ENCODE measurements around the gene PARD3B. TPM values are rescaled to one million over a fixed set of nuclear protein-coding genes. Genes with fewer than 3 reads are reported as not detected.

Gene PARD3B
- total and polyA plus RNA-seq, 2 of the 13 experiments (the other 11 are each of a cell fraction or from before 2014, with no cell fraction given): 0.71 to 2.3 TPM

DNA sequence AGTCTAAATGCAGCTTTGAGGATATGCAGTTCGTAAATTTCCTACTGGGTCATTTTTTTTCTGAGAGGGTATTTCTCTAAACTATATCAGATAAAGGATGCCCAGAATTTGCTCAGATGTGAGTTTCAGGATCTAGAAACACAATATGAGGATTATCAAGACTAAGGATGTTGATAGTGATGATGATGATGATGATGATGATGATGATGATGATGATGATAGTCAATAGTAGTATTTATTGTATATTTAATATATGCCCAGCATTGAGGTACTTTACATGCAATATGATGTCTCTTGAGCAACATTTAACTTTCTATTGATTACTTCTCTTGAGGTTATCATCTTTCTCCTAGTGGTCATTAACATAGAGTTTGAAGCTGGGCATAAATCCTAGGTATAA, 914.9 kb downstream of the PARD3B start:
- in situ Hi-C loops (cut with HindIII; ENCODE audit: extremely low pct_ligation_motif_present, low pct_unique_long_range_greater_than_20kb): no loop called here
- Histone ChIP-seq H2AFZ (ENCODE audit: low read length) (no peak overlapping the region), H3K4me1 (ENCODE audit: insufficient read depth, low read length) (no peaks in the 10 kb centered on the region), H4K20me1 (ENCODE audit: insufficient read depth, low read length) (no peaks in the 10 kb centered on the region), H3K9me3 (ENCODE audit: low read length) (no peaks in the 10 kb centered on the region), H3K27ac (ENCODE audit: extremely low read length, insufficient read depth, low read length) (no peak overlapping the region), H3K9ac (ENCODE audit: insufficient read depth, low read depth, low read length) (no peak overlapping the region), H3K79me2 (ENCODE audit: insufficient read depth, low read length) (no peaks in the 10 kb centered on the region), H3K36me3 (replicated peaks in 1 of 2; ENCODE audit: control insufficient read depth in 1 of 2, insufficient read depth in 2 of 2, low read length in 2 of 2) (no peaks in the 10 kb centered on the region), H3K27me3 (ENCODE audit: control insufficient read depth in 1 of 2, insufficient read depth in 2 of 2, low read length in 2 of 2) (no peaks in the 10 kb centered on the region), H3K4me3 (replicated peaks in 1 of 3; ENCODE audit: insufficient read depth in 1 of 3, low read depth in 2 of 3, low read length in 3 of 3) (no peak overlapping the region), H3K4me2 (ENCODE audit: low read depth, low read length) (no peak overlapping the region)
- ATAC-seq: no peak
- ChIA-PET POLR2A (no interaction called here), CTCF (ENCODE audit: low intra/inter-chr PET ratio, low total read pairs) (no interaction called here)
- no peak for DNase-seq (ENCODE audit: low spot score)
- TF ChIP-seq NR2C2 (CRISPR knock-in tag; IDR thresholded peaks at IDR 0.05; ENCODE audit: borderline replicate concordance): no peak
- TF ChIP-seq MAZ (IDR thresholded peaks at IDR 0.05; ENCODE audit: borderline replicate concordance, low read depth, low read length): no peak
- no peak for TF ChIP-seq MAZ (CRISPR knock-in tag; IDR thresholded peaks at IDR 0.05; ENCODE audit: low read depth)
- TF ChIP-seq AGO2 (optimal IDR thresholded peaks at IDR 0.05; ENCODE audit: low read depth, low read length): no peak
- peak; percentile 86 for TF ChIP-seq CREB1 (IDR thresholded peaks at IDR 0.05)
- TF ChIP-seq CREB1 (CRISPR knock-in tag; IDR thresholded peaks at IDR 0.05): no peak
- no peak for TF ChIP-seq ZNF432 (CRISPR knock-in tag; IDR thresholded peaks at IDR 0.05; ENCODE audit: borderline replicate concordance)
- no peak for FAIRE-seq
- no TSS peak for BruUV-seq (replicated peaks)
- 24% methylated on average over 1 of the region's 1 CpG for WGBS (ENCODE audit: low lambda C conversion rate)
- intact Hi-C loops (cut with micrococcal nuclease; ENCODE audit: unreplicated experiment): no loop called here

DNA sequence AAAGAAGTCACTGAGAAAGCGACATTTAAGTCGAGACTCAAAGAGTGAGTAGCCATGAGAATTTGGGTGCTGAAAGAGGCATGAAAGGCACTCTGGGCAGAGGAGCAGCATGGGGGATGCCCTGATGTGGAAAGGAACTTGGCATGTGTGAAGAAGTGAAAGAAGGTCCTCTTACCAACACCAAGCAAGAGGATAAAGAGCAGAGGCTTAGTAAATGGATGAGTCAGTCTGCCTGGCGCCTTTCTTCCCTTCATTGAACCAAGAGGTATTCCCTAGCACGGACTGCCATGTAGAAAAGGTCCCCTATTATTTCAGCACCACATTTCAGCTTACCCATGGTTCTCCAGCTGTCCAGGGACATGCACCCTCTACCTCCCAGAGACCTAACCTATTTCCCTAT, 915.9 kb downstream of the PARD3B start:
- TF ChIP-seq MBD4 (IDR thresholded peaks at IDR 0.05; ENCODE audit: borderline replicate concordance, low read length): no peak
- TF ChIP-seq ZSCAN21 (CRISPR knock-in tag; IDR thresholded peaks at IDR 0.05; ENCODE audit: borderline replicate concordance): no peak
- POLR2A ChIA-PET: no interaction called here
- no peaks in the 10 kb centered on the region for H3K4me1 ChIP-seq (ENCODE audit: insufficient read depth, low read length)
- no peak overlapping the region for H3K4me2 ChIP-seq (ENCODE audit: low read depth, low read length)
- no peak overlapping the region for H3K27ac ChIP-seq (ENCODE audit: extremely low read length, insufficient read depth, low read length)
- H3K9ac ChIP-seq (ENCODE audit: insufficient read depth, low read depth, low read length): no peak overlapping the region
- WGBS (ENCODE audit: low lambda C conversion rate): 28% methylated on average over 4 of the region's 4 CpGs
- no TSS peak for BruUV-seq (replicated peaks)
- ATAC-seq (no peak), FAIRE-seq (no peak), DNase-seq (ENCODE audit: low spot score) (no peak)
- H4K20me1 ChIP-seq (ENCODE audit: insufficient read depth, low read length): no peaks in the 10 kb centered on the region
- H3K36me3 ChIP-seq (replicated peaks in 1 of 2; ENCODE audit: control insufficient read depth in 1 of 2, insufficient read depth in 2 of 2, low read length in 2 of 2): no peaks in the 10 kb centered on the region
- in situ Hi-C loops (cut with HindIII; ENCODE audit: extremely low pct_ligation_motif_present, low pct_unique_long_range_greater_than_20kb) (no loop called here), intact Hi-C loops (cut with micrococcal nuclease; ENCODE audit: unreplicated experiment) (no loop called here)
- no peaks in the 10 kb centered on the region for H3K27me3 ChIP-seq (ENCODE audit: control insufficient read depth in 1 of 2, insufficient read depth in 2 of 2, low read length in 2 of 2)
- H2AFZ ChIP-seq (ENCODE audit: low read length): no peak overlapping the region
- no peak overlapping the region for H3K4me3 ChIP-seq (replicated peaks in 1 of 3; ENCODE audit: insufficient read depth in 1 of 3, low read depth in 2 of 3, low read length in 3 of 3)
- CTCF ChIA-PET (ENCODE audit: low intra/inter-chr PET ratio, low total read pairs): no interaction called here
- no peaks in the 10 kb centered on the region for H3K79me2 ChIP-seq (ENCODE audit: insufficient read depth, low read length)
- H3K9me3 ChIP-seq (ENCODE audit: low read length): no peaks in the 10 kb centered on the region

Data from HepG2 (cell line).